ENCODE data around the gene PAOX. TPM values are rescaled to one million over a fixed set of nuclear protein-coding genes. Genes with fewer than 3 reads are reported as not detected.

PAOX gene
- total and polyA plus RNA-seq, 2 of the 13 experiments (the other 11 are each of a cell fraction or from before 2014, with no cell fraction given) = 0.49 to 0.77 TPM

GRCh38 chr10:133359972-133360610, 19.0 kb upstream of the PAOX start (continued):
- TF ChIP-seq, protein P1, sequence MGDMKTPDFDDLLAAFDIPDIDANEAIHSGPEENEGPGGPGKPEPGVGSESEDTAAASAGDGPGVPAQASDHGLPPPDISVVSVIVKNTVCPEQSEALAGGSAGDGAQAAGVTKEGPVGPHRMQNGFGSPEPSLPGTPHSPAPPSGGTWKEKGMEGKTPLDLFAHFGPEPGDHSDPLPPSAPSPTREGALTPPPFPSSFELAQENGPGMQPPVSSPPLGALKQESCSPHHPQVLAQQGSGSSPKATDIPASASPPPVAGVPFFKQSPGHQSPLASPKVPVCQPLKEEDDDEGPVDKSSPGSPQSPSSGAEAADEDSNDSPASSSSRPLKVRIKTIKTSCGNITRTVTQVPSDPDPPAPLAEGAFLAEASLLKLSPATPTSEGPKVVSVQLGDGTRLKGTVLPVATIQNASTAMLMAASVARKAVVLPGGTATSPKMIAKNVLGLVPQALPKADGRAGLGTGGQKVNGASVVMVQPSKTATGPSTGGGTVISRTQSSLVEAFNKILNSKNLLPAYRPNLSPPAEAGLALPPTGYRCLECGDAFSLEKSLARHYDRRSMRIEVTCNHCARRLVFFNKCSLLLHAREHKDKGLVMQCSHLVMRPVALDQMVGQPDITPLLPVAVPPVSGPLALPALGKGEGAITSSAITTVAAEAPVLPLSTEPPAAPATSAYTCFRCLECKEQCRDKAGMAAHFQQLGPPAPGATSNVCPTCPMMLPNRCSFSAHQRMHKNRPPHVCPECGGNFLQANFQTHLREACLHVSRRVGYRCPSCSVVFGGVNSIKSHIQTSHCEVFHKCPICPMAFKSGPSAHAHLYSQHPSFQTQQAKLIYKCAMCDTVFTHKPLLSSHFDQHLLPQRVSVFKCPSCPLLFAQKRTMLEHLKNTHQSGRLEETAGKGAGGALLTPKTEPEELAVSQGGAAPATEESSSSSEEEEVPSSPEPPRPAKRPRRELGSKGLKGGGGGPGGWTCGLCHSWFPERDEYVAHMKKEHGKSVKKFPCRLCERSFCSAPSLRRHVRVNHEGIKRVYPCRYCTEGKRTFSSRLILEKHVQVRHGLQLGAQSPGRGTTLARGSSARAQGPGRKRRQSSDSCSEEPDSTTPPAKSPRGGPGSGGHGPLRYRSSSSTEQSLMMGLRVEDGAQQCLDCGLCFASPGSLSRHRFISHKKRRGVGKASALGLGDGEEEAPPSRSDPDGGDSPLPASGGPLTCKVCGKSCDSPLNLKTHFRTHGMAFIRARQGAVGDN (CRISPR knock-in tag; IDR thresholded peaks at IDR 0.05) = peak; percentile 81
- TF ChIP-seq NR2C2 (CRISPR knock-in tag; IDR thresholded peaks at IDR 0.05; ENCODE audit: borderline replicate concordance) (no peak), KDM1A (CRISPR knock-in tag; IDR thresholded peaks at IDR 0.05) (no peak), SMAD3 (CRISPR knock-in tag; IDR thresholded peaks at IDR 0.05) (peak; percentile 68; the same call in 1 of the 2 replicates), CREM (IDR thresholded peaks at IDR 0.05) (0 out of 2 replicates have a peak, but pooled peaks have one; percentile 45), CREM (CRISPR knock-in tag; IDR thresholded peaks at IDR 0.05) (no peak), SALL1 (CRISPR knock-in tag; IDR thresholded peaks at IDR 0.05) (peak; percentile 65), ZNF891 (CRISPR knock-in tag; IDR thresholded peaks at IDR 0.05) (peak; percentile 57), TFDP1 (CRISPR knock-in tag; IDR thresholded peaks at IDR 0.05; ENCODE audit: borderline replicate concordance) (peak; percentile 90; the same call in 1 of the 2 replicates), RBM22 (optimal IDR thresholded peaks at IDR 0.05; ENCODE audit: low read length) (no peak), SAP130 (CRISPR knock-in tag; IDR thresholded peaks at IDR 0.05; ENCODE audit: low read depth) (0 out of 2 replicates have a peak, but pooled peaks have one; percentile 8)
- TF ChIP-seq, protein P2, sequence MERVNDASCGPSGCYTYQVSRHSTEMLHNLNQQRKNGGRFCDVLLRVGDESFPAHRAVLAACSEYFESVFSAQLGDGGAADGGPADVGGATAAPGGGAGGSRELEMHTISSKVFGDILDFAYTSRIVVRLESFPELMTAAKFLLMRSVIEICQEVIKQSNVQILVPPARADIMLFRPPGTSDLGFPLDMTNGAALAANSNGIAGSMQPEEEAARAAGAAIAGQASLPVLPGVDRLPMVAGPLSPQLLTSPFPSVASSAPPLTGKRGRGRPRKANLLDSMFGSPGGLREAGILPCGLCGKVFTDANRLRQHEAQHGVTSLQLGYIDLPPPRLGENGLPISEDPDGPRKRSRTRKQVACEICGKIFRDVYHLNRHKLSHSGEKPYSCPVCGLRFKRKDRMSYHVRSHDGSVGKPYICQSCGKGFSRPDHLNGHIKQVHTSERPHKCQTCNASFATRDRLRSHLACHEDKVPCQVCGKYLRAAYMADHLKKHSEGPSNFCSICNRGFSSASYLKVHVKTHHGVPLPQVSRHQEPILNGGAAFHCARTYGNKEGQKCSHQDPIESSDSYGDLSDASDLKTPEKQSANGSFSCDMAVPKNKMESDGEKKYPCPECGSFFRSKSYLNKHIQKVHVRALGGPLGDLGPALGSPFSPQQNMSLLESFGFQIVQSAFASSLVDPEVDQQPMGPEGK (CRISPR knock-in tag; IDR thresholded peaks at IDR 0.05) = peak; percentile 7; the same call in 1 of the 2 replicates

Measured in HepG2 (cell line).